C1 segment of cervical spinal cord (tissue), 14 donors: ENCODE measurements around the gene YPEL2.

Source experiments
- DNase-seq, 14 donors: peaks; one replicate each; lab custom pipeline; 2025; lab: John Stamatoyannopoulos, UW

The YPEL2 gene

GRCh38 chr17:59427996-59428395, 96.5 kb downstream of the YPEL2 start:
- peak in 1 of 14 donors; percentile 14 for DNase-seq

- no peak for DNase-seq
Measured at GRCh38 chr17:59428916-59429485, 97.5 kb downstream of the YPEL2 start.

GRCh38 chr17:59431601-59432000, 100.1 kb downstream of the YPEL2 start:
- no peak for DNase-seq

GRCh38 chr17:59432657-59433056, 101.2 kb downstream of the YPEL2 start:
- DNase-seq, result no peak

- no peak for DNase-seq
Measured at GRCh38 chr17:59433586-59433985, 102.1 kb downstream of the YPEL2 start.

GRCh38 chr17:59434429-59434828, 103.0 kb downstream of the YPEL2 start:
- no peak for DNase-seq

GRCh38 chr17:59435238-59435637, 103.8 kb downstream of the YPEL2 start:
- no peak for DNase-seq

GRCh38 chr17:59436900-59437299, 105.4 kb downstream of the YPEL2 start:
- DNase-seq, result peak in 6 of 14 donors; percentile 9 to 34 (median 14)

- DNase-seq, result no peak
Measured at GRCh38 chr17:59437791-59438281, 106.4 kb downstream of the YPEL2 start.

GRCh38 chr17:59439262-59439661, 107.8 kb downstream of the YPEL2 start:
- DNase-seq, result no peak

- DNase-seq, result no peak
Measured at GRCh38 chr17:59439741-59440211, 108.3 kb downstream of the YPEL2 start.

GRCh38 chr17:59440757-59441463, 109.5 kb downstream of the YPEL2 start:
- DNase-seq, result peak in 12 of 14 donors; percentile 40 to 86 (median 66)

GRCh38 chr17:59441464-59442096, 110.1 kb downstream of the YPEL2 start:
- no peak for DNase-seq

GRCh38 chr17:59443106-59443505, 111.7 kb downstream of the YPEL2 start:
- no peak for DNase-seq
